ENCODE measurements around the gene ATP6V1D.

Gene ATP6V1D

DNA sequence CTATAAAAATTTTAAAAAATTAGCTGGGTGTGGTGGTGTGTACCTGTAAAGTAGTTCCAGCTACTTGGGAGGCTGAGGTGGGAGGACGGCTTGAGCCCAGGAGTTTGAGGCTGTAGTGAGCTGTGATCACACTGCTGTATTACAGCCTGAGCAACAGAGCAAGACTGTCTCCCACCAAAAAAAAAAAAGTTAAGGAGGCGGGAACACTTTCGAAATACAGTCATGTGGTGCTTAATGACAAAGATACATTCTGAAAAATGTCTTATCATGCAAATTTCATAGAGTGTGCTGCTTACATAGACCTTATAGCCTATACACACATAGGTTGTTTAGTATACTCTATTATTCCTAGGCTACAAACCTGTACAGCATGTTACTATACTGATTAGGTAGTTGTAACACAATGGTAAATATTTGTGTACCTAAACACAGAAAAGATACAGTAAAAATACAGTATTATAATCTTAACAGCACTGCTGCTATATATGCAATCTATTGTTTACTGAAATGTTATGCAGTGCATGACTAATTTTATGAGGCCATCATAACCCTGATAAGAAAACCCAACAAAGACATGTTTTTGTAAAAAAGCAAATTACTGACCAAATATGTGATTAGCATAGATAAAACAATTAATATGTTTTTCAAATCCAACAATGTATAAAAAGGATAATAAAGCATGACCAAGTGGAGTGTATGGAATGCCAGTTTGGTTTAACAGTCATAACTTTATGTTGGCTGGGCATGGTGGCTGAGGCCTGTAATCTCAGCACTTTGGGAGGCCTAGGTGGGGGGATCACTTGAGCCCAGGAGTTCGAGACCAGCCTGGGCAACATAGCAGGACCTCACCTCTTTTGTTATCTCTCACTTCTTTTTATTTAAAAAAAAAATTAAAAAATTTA lies 11.9 kb upstream of the ATP6V1D start:
- Histone ChIP-seq H3K9ac (ENCODE audit: low read length) (no peak overlapping the region), H2BK12ac (ENCODE audit: low read length) (no peak overlapping the region), H3K14ac (ENCODE audit: low read length) (no peak overlapping the region), H3K27ac (ENCODE audit: low read depth, low read length) (no peak overlapping the region), H4K8ac (ENCODE audit: low read depth, low read length) (no peak overlapping the region), H3K18ac (ENCODE audit: low read length) (no peak overlapping the region), H3K4ac (ENCODE audit: low read depth, low read length) (no peak overlapping the region), H3K4me2 (ENCODE audit: low read length) (no peak overlapping the region), H3K23ac (ENCODE audit: low read length) (no peak overlapping the region), H3K79me1 (ENCODE audit: low read length) (no peaks in the 10 kb centered on the region), H2AFZ (ENCODE audit: insufficient read depth, low read length, poor library complexity) (no peak overlapping the region), H3K27me3 (ENCODE audit: insufficient read depth, low read length) (no peaks in the 10 kb centered on the region), H3K79me2 (ENCODE audit: control insufficient read depth, insufficient read depth, low read length, poor library complexity) (no peaks in the 10 kb centered on the region), H3K4me1 (ENCODE audit: control insufficient read depth in 1 of 2, insufficient read depth in 2 of 2, low read length in 2 of 2) (no peaks in the 10 kb centered on the region), H2AK5ac (ENCODE audit: low read length) (no peak overlapping the region), H3K4me3 (ENCODE audit: low read depth, low read length) (no peak overlapping the region), H4K91ac (ENCODE audit: low read depth, low read length) (no peak overlapping the region), H4K12ac (ENCODE audit: low read depth, low read length) (no peak overlapping the region), H2BK120ac (ENCODE audit: insufficient read depth, low read length, poor library complexity) (no peak overlapping the region), H3K36me3 (ENCODE audit: control insufficient read depth in 1 of 2, insufficient read depth in 2 of 2, low read length in 2 of 2) (peaks cover 19 to 28% of the 10 kb centered on the region in 2 experiments), H2BK5ac (ENCODE audit: low read depth, low read length, poor library complexity) (no peak overlapping the region), H3K9me3 (ENCODE audit: insufficient read depth, low read depth, low read length) (no peaks in the 10 kb centered on the region)
- DNase-seq: no peak
- WGBS (ENCODE audit: extremely low coverage, insufficient coverage, insufficient read length): no CpG with 5 or more reads among the region's 4 CpGs

DNA sequence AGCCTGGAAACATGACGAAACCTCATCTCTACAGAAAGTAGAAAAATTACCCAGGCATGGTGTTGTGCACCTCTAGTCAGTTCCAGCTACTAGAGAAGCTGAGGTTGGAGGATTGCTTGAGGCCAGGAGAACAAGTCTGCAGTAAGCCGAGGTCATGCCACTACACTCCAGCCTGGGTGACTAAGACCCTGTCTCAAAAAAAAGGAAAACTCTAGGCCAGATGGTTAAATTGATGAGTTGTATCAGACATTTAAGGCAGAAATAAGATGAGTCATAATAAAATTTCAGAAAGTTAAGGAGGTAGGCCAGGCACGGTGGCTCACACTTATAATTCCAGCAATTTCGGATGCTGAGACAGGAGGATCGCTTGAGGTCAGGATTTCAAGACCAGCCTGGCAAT lies 11.2 kb upstream of the ATP6V1D start:
- Histone ChIP-seq H2AFZ (ENCODE audit: insufficient read depth, low read length, poor library complexity) (no peak overlapping the region), H3K79me1 (ENCODE audit: low read length) (no peaks in the 10 kb centered on the region), H4K91ac (ENCODE audit: low read depth, low read length) (no peak overlapping the region), H3K4me1 (ENCODE audit: control insufficient read depth in 1 of 2, insufficient read depth in 2 of 2, low read length in 2 of 2) (no peaks in the 10 kb centered on the region), H3K27me3 (ENCODE audit: insufficient read depth, low read length) (no peaks in the 10 kb centered on the region), H3K23ac (ENCODE audit: low read length) (no peak overlapping the region), H3K4ac (ENCODE audit: low read depth, low read length) (peak overlapping the region; percentile 36), H3K9me3 (ENCODE audit: insufficient read depth, low read depth, low read length) (no peaks in the 10 kb centered on the region), H4K12ac (ENCODE audit: low read depth, low read length) (no peak overlapping the region), H3K79me2 (ENCODE audit: control insufficient read depth, insufficient read depth, low read length, poor library complexity) (no peaks in the 10 kb centered on the region), H2BK5ac (ENCODE audit: low read depth, low read length, poor library complexity) (no peak overlapping the region), H3K14ac (ENCODE audit: low read length) (no peak overlapping the region), H2AK5ac (ENCODE audit: low read length) (no peak overlapping the region), H3K4me3 (ENCODE audit: low read depth, low read length) (no peak overlapping the region), H2BK12ac (ENCODE audit: low read length) (no peak overlapping the region), H3K18ac (ENCODE audit: low read length) (no peak overlapping the region), H3K27ac (ENCODE audit: low read depth, low read length) (no peak overlapping the region), H4K8ac (ENCODE audit: low read depth, low read length) (no peak overlapping the region), H3K4me2 (ENCODE audit: low read length) (no peak overlapping the region), H3K36me3 (ENCODE audit: control insufficient read depth in 1 of 2, insufficient read depth in 2 of 2, low read length in 2 of 2) (peaks cover 22 to 29% of the 10 kb centered on the region in 2 experiments), H2BK120ac (ENCODE audit: insufficient read depth, low read length, poor library complexity) (no peak overlapping the region), H3K9ac (ENCODE audit: low read length) (no peak overlapping the region)
- no CpG with 5 or more reads among the region's 5 CpGs for WGBS (ENCODE audit: extremely low coverage, insufficient coverage, insufficient read length)
- no peak for DNase-seq

DNA sequence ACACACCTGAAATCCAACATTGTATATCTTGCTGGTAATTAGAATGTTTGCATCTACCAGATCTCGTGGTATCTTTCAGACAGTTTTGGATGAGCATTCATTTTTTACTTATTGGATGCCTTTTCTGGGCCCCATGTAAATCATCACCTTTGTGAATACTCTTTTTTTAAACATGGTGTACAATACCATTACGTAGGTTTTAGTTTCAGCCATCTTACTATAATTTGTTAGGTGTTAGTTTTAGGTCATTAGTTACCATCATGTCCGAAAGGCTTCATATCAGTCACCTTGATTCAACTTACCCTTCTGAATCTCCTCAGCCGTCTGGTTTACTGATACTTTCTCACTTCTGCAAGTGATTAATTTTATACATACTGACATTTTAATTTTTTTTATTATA lies 5.9 kb upstream of the ATP6V1D start:
- Histone ChIP-seq H3K9ac (ENCODE audit: low read length) (no peak overlapping the region), H3K36me3 (ENCODE audit: control insufficient read depth in 1 of 2, insufficient read depth in 2 of 2, low read length in 2 of 2) (peaks cover 15 to 18% of the 10 kb centered on the region in 2 experiments), H3K27me3 (ENCODE audit: insufficient read depth, low read length) (no peaks in the 10 kb centered on the region), H3K4ac (ENCODE audit: low read depth, low read length) (no peak overlapping the region), H4K12ac (ENCODE audit: low read depth, low read length) (no peak overlapping the region), H3K4me1 (ENCODE audit: control insufficient read depth in 1 of 2, insufficient read depth in 2 of 2, low read length in 2 of 2) (no peaks in the 10 kb centered on the region), H2BK120ac (ENCODE audit: insufficient read depth, low read length, poor library complexity) (no peak overlapping the region), H3K79me1 (ENCODE audit: low read length) (peaks cover 2% of the 10 kb centered on the region), H3K4me2 (ENCODE audit: low read length) (no peak overlapping the region), H3K18ac (ENCODE audit: low read length) (no peak overlapping the region), H2AFZ (ENCODE audit: insufficient read depth, low read length, poor library complexity) (no peak overlapping the region), H4K8ac (ENCODE audit: low read depth, low read length) (no peak overlapping the region), H2AK5ac (ENCODE audit: low read length) (no peak overlapping the region), H3K9me3 (ENCODE audit: insufficient read depth, low read depth, low read length) (no peaks in the 10 kb centered on the region), H3K14ac (ENCODE audit: low read length) (no peak overlapping the region), H3K4me3 (ENCODE audit: low read depth, low read length) (no peak overlapping the region), H4K91ac (ENCODE audit: low read depth, low read length) (no peak overlapping the region), H3K79me2 (ENCODE audit: control insufficient read depth, insufficient read depth, low read length, poor library complexity) (peaks cover 1% of the 10 kb centered on the region), H2BK12ac (ENCODE audit: low read length) (no peak overlapping the region), H3K27ac (ENCODE audit: low read depth, low read length) (no peak overlapping the region), H2BK5ac (ENCODE audit: low read depth, low read length, poor library complexity) (no peak overlapping the region), H3K23ac (ENCODE audit: low read length) (no peak overlapping the region)
- no peak for DNase-seq
- no CpG with 5 or more reads among the region's 4 CpGs for WGBS (ENCODE audit: extremely low coverage, insufficient coverage, insufficient read length)

DNA sequence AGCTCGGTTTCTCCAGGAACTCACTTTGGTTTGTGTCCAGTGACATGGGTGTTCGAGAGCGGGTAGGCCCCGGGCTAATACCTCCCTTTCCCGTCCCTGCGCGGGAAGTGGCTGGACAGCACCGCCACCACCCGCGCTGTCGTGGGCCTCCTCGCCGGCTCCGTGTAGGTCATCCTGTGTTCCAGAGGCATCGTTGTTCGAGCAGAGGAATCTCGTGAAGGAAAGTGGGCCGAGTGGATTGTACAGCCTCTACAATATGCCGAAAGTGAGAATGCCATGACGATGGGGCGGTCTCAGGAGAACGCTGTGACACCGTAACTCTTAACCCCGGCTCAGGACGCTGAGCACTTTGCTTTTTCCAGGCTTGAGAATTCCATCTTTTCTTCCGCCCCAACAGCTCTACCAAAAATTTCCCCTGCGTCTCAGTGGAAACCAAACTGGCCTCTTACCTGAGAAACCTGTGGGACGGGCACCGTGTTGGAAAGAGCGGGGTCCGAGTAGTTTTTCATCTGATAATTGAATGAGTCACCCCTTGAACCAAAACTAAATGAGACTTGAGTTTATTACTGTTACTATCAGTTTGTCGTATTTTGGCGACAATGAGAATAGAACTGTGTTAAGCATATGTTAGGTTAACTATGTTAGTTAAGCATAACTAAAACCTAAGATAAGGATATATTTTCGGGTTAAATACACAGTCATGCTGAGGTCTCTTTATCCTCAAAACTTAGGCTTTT lies 1.0 kb upstream of the ATP6V1D start:
- Histone ChIP-seq H3K36me3 (ENCODE audit: control insufficient read depth in 1 of 2, insufficient read depth in 2 of 2, low read length in 2 of 2) (no peaks in the 10 kb centered on the region), H3K79me2 (ENCODE audit: control insufficient read depth, insufficient read depth, low read length, poor library complexity) (peaks cover 14% of the 10 kb centered on the region), H3K18ac (ENCODE audit: low read length) (peak overlapping the region; percentile 20), H3K27me3 (ENCODE audit: insufficient read depth, low read length) (no peaks in the 10 kb centered on the region), H2BK12ac (ENCODE audit: low read length) (no peak overlapping the region), H3K4me1 (ENCODE audit: control insufficient read depth in 1 of 2, insufficient read depth in 2 of 2, low read length in 2 of 2) (peaks cover 0 to 6% of the 10 kb centered on the region in 2 experiments), H4K12ac (ENCODE audit: low read depth, low read length) (peak overlapping the region; percentile 10), H4K91ac (ENCODE audit: low read depth, low read length) (peak overlapping the region; percentile 28), H3K27ac (ENCODE audit: low read depth, low read length) (peak overlapping the region; percentile 13), H3K23ac (ENCODE audit: low read length) (peak overlapping the region; percentile 63), H3K14ac (ENCODE audit: low read length) (peak overlapping the region; percentile 67), H4K8ac (ENCODE audit: low read depth, low read length) (peak overlapping the region; percentile 75), H3K4me3 (ENCODE audit: low read depth, low read length) (peak overlapping the region; percentile 92), H2BK120ac (ENCODE audit: insufficient read depth, low read length, poor library complexity) (peak overlapping the region; percentile 8), H2AFZ (ENCODE audit: insufficient read depth, low read length, poor library complexity) (peak overlapping the region; percentile 68), H2AK5ac (ENCODE audit: low read length) (peak overlapping the region; percentile 19), H3K4me2 (ENCODE audit: low read length) (peak overlapping the region; percentile 95), H3K9ac (ENCODE audit: low read length) (peak overlapping the region; percentile 88), H3K79me1 (ENCODE audit: low read length) (peaks cover 10% of the 10 kb centered on the region), H2BK5ac (ENCODE audit: low read depth, low read length, poor library complexity) (no peak overlapping the region), H3K9me3 (ENCODE audit: insufficient read depth, low read depth, low read length) (no peaks in the 10 kb centered on the region), H3K4ac (ENCODE audit: low read depth, low read length) (peak overlapping the region; percentile 48)
- DNase-seq: no peak
- WGBS (ENCODE audit: extremely low coverage, insufficient coverage, insufficient read length): no CpG with 5 or more reads among the region's 34 CpGs

All from trophoblast cell (in vitro differentiated cells and primary cell).